ENCODE results near the gene GPS1.
A peak's percentile ranks its signal among the peaks of the same experiment; 100 is the strongest.

GPS1 gene

GRCh38 chr17:82103553-82104451 is 52.1 kb downstream of the GPS1 start:
- TF ChIP-seq CTCF (IDR thresholded peaks at IDR 0.05; ENCODE audit: low read length, missing control alignments): no peak
- no peak for DNase-seq (ENCODE audit: low read depth)
- H3K4me3 ChIP-seq (replicated peaks; ENCODE audit: low read depth, low read length): no peak overlapping the region

- no peak for DNase-seq (ENCODE audit: low read depth)
- TF ChIP-seq CTCF (IDR thresholded peaks at IDR 0.05; ENCODE audit: low read length, missing control alignments): no peak
Observed at GRCh38 chr17:82104797-82105416, 53.2 kb downstream of the GPS1 start.

GRCh38 chr17:82105417-82105881 is 53.8 kb downstream of the GPS1 start:
- DNase-seq (ENCODE audit: low read depth): no peak
- TF ChIP-seq CTCF (IDR thresholded peaks at IDR 0.05; ENCODE audit: low read length, missing control alignments): no peak
- H3K4me3 ChIP-seq (replicated peaks; ENCODE audit: low read depth, low read length): no peak overlapping the region

More at GRCh38 chr17:82104797-82105416, 53.2 kb downstream of the GPS1 start:
- H3K4me3 ChIP-seq (replicated peaks; ENCODE audit: low read depth, low read length): no peak overlapping the region

- peak; percentile 38 for TF ChIP-seq CTCF (IDR thresholded peaks at IDR 0.05; ENCODE audit: low read length, missing control alignments)
- H3K4me3 ChIP-seq (replicated peaks; ENCODE audit: low read depth, low read length): no peak overlapping the region
Observed at GRCh38 chr17:82105882-82106687, 54.4 kb downstream of the GPS1 start.

GRCh38 chr17:82106688-82107305 is 55.1 kb downstream of the GPS1 start:
- TF ChIP-seq CTCF (IDR thresholded peaks at IDR 0.05; ENCODE audit: low read length, missing control alignments): no peak
- no peak overlapping the region for H3K4me3 ChIP-seq (replicated peaks; ENCODE audit: low read depth, low read length)
- no peak for DNase-seq (ENCODE audit: low read depth)

More at GRCh38 chr17:82105882-82106687, 54.4 kb downstream of the GPS1 start:
- peak; percentile 54 for DNase-seq (ENCODE audit: low read depth)

Data from fibroblast of pulmonary artery (primary cell).